ENCODE results near the gene CCDC136.
A peak's percentile ranks its signal among the peaks of the same experiment; 100 is the strongest.

The CCDC136 gene

DNA sequence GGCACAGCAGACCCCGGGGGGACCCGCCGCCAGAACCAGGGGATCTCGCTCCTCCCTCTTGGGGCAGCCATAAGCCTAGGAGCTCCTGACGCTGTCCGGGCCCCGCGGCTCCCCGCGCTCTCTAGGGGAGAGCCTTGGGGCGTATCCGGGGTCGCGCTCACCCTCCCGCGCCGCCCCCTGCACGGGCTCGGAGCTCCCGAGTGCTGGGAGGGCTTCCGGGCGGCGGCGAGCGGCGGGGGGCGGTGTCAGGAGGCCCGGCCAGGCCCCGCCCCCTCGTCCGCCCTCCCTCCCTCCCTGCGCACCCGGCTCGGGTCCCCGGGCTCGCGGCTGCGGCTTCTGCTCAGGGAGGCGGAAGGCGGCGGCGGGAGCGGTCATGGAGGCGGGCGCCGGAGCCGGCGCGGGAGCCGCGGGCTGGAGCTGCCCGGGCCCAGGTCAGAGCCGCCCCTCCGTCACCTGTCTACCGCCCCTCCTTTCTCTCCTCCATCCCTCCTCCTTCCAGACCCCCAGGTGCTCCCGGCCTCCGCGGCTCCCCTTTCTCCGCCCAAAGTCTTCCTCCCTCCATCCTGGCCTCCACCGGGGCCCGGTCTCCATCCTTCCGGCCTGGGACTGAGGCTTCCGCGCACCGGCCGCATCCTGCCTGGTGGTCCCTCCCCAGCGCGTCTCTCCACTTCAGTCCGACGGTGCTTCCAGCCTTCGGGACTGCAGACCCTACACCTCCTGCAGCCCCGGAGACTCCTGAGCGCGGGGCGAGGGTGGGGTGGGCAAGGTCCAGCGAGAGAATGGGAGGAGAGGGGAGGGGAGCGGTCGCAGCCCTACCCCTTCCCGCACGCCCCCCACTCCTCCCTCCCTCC is at the start of gene CCDC136:
Gene CCDC136 (plus strand): TSS at position 848 of the 851 bp plus-strand sequence. CDS start 444 bp downstream, outside the sequence.
- peak; percentile 92 for DNase-seq

DNA sequence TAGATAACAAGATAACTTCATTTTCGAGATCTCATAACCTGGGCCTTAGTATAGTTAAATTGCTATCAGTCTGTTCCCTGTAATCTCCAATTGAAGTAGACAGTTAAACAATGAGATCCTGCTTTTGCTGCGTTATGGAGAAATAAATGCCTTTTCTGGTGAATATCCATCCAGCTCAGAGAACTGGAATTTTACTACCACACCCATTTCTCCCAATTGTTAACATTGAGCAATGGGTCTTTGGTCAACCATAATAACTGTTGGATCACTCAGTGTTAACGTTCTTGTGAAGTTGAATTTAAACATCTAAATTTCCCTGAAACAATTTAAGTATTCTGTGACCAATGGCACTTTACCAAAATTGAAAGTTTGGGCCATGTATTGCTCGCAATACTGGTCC is 49.6 kb upstream of the CCDC136 start:
- DNase-seq = no peak

DNA sequence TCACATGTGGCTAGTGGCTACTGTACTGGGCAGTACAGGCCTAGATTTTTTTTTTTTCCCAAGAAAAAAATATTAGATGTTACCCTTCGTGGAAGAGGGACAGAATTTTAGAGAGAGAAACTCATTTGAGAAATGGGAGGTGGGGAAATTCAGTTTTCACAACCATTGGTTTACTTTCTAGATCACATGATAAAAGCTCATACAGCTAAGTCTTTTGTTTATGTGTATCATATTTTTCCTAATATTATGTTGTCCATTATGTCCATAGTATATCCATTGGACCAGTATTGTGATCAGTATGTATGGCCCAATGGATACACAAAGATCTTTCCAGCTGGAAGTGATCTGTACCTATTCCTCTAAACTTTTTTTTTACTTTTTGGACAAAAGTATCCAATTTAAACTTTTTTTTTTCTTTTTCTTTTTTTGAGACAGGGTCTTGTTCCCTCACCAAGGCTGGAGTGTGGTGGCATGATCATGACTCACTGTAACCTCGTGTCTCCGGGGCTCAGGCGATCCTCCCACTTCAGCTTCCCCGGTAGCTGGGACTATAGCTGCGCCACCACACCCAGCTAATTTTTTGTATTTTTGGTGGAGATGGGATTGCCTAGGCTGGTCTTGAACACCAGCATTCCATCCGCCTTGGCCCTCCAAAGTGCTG is 48.5 kb upstream of the CCDC136 start:
- DNase-seq = no peak

DNA sequence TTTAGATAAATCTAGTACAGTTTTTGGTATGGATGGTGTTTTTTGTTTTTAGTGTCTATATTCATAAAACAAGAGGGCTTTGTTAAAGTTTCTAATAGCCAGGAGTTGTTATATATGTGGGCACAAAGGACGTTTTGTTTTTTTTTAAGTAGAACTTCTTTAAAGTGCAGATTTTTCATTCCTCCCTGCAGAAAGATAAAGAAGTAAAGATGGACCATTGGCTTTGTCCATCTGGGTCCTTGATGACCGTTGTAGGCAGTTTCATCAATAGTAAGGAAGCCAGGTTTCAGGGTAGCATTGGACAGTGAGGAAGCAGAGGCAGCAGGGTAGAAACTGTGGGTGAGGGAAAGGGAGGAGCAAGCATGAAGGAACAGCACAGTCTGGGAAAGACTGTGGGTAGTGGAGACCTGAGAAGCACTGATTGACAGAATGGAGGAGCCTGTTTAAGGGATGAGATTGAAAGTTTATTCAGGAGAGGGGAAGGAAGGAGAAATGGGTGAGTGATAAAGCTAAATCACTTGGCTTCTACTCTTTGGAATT is 47.3 kb upstream of the CCDC136 start:
- DNase-seq = no peak

DNA sequence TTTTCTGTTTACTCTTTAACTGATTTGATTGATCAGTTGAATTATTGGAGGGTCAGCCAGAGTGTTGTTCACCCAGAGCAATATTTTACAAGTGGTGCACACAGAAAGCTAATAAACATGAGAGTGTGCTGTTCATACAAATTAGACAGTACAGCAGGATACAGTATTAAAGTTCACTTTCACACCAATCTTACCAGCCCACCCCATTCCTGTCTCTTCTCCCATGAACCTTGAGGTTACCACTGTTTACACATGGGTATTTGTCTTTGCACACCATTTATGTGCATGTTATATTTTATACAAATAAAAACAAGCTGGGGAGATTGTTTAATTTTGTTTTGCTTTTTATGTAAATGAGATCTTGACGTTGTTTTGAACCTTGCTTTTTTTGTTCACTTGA is 46.1 kb upstream of the CCDC136 start:
- no peak for DNase-seq

DNA sequence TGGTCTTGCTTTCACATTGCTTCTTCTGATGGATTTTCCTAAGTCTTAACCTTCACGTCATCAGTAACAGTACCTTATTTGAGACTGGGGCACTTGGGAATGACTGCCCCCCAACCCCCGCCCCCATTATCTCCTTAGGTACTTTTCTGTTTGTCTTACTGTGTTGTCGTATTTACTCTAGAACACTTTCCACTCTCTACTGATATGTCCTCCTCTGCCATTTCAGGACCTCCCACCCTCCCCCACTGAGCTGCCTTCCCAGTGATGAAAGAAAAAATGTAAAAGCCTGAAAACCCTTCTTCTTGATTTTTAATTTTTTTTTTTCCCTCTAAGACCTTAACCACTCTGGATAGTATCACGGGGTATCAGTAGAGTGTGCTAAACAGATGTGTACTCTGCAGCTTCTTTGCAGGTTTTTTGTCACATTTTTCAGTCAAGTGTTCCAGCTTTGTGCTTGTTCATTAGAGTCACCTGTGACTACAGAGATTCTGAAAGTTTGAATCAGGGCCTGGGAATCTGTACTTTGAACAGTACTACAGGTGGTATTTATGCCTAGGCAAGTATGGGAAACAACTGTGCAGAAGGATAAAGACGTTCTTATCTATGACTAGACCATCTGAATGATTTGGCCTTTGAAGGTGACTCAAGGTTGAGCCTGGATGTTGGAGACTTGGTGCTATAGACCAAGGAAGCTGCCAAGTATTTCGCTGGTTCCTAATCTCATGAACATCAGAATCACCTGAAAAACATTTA is 44.3 kb upstream of the CCDC136 start:
- DNase-seq = no peak

DNA sequence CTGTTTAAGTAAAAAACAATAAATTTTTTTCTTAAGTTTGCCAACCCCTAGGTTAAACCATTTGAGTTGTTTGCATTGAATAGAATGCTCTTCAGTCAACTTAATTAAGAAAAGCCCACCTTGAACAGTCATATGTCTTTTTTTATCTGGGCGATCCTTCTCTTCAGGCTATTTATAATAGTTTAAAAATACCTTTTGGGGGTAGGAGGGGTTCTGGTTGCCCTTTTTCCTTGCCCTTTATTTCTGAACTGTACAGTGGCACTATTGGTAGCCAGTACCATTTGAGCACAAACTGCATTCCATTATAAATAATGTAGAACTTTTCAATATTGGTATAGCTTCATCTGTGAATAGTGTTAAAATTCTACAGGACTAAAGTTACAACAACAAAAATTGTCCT is 39.5 kb upstream of the CCDC136 start:
- no peak for DNase-seq

DNA sequence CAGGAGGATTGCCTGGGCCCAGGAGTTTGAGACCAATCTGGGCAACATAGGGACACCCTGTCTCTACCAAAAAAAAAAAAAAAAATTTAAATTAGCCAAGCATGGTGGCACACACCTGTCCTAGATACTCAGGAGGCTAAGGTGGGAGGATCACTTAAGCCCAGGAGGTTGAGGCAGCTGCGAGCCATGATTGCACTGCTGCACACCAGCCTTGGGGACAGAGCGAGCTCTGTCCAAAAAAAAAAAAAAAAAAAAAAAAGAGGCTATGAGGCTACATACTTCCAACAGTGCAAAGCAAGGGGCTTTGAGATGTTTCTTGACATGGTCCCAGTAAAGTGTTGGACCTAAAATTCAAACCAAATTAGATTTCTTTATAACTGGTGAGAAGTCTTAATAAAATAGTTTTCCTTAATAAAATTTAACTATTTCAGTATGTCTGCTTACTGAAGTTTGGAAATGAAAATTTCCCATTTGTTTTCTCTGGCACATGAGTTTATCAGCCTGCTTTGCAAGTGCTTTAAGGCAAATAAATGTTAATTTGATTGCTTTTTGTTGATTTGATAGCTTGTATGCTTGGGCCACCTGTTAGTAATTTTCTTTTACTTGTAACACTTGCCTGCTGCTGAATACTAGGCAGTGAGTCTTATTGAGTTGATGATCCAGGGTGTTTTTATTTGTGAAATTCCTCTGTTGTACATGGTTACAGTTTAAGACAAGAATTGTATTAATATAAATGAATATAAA is 36.5 kb upstream of the CCDC136 start:
- DNase-seq = no peak

DNA sequence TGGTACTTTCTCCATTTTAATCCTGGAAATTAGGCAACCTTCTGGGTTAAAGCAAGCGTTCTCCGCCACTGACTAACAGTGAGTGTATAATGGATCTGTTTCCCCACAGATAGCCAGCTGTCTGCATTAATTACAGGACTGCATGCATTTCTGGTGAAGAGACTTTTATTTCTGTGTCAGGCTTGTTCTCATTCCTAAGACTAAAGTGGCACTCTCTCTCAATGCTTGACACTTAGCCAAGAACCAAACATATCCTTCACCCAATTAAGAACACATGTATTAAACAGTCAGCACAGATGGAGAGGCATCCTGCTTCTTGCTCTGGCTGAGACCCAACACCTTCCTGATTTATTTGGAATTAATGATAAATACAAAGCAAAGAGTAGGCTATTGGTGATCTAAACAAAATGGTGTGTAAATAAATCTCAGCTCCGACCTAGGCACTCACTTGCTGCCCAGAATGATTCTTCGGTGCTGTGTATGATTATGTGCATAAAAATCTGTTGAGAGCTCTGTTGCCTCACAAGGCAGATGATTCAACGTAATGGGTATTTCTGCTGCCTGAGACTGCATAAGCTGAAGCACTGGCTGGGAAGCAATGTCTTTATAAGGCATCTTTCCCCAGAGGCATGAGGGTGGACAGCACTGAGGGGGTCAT is 35.8 kb upstream of the CCDC136 start:
- DNase-seq = no peak

DNA sequence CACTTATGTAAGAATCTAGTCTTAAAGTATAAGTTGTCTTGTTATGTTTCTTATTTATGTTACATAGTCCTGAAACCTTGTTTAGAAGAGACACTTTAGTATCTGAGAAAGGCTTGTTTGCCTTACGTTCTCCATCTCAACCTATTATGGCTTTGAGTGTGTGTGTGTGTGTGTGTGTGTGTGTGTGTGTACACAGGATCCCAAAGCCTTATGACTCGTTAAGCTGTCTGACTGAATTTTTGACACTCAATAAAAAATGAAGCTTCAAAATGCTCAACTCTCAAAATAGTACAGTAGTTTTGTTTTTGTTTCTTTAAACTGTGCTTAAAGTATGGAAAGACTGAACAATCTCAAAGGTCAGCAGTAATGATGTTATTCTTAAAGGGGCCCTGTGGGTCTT is 34.6 kb upstream of the CCDC136 start:
- no peak for DNase-seq

DNA sequence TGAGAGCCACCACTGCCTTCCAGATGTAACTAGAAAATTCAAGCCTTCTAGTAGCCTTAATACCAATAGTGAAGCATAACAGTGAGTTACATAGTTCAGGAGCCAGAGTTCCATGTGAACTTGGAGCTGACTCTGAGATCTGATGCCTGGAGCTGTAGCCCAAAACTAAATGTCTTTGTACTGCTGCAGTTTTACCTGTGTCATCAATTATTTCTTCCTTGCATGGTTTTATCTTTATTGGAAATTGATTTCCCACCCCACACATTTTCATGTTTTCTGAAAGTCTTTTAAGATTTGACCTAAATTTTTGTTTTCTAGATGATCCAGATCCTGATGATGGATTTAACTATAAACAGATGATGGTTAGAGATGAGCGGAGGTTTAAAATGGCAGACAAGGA is 33.2 kb upstream of the CCDC136 start:
- DNase-seq = no peak

DNA sequence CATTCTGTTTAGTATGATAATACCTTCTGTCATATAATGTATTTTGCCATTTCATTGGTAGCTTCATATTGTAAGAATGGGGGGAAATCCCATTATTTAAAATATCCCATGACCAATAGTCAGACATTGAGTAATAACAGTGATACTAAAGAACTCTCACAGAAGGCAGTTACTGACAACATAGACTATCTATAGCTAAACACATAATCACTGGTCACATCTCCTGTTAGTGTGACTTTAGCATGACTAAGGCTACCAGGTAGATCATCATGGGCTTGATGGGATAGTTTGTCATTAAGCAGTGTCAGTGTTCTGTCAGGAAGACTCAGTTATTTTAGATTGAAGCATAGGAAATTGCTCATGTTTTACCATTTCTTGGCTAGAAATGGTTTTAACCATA is 32.5 kb upstream of the CCDC136 start:
- DNase-seq = no peak

DNA sequence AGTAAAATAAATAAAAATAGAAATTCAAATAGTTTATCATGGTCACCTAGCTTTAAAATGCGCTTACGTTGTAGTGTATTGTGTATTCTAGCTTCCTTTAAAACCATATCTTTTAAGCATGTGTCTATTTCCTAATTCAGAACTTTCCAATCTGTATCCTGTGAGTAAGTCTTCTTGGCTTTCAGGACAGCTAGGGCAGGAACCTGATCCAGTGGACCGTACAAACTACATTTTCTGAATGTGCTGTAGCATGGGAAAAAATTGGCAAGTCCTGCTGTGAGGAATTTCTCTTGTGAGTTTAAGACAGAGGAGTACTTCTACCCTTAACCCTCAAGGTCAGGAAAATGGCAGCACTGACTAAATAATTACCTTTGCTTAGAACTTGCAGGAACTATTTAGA is 28.2 kb upstream of the CCDC136 start:
- no peak for DNase-seq

DNA sequence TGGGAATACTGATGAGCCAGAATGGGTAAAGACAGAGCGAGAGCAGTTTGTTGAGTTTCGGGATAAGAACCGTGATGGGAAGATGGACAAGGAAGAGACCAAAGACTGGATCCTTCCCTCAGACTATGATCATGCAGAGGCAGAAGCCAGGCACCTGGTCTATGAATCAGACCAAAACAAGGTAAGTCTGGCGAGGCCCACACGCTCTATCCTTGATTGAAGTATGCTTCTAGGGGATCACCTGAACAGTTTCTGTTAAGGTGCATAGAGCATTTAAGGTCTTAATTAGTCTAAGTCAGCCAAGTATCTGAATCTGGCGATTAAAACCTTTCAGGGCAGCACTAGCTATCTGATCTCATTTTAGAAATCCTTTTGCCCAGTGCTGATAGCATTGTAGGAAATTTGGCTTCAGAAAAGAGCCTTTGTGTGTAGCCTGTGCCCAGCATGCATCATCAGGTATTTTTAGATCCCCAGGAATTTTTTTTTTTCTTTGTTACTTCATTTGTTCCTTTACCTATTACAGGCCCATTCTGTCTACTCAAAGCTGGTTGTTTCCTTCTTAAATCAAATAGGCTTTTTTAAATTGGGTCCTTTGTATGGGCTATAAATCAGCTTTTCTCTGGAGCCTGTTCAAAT is 24.2 kb upstream of the CCDC136 start:
- DNase-seq = no peak

DNA sequence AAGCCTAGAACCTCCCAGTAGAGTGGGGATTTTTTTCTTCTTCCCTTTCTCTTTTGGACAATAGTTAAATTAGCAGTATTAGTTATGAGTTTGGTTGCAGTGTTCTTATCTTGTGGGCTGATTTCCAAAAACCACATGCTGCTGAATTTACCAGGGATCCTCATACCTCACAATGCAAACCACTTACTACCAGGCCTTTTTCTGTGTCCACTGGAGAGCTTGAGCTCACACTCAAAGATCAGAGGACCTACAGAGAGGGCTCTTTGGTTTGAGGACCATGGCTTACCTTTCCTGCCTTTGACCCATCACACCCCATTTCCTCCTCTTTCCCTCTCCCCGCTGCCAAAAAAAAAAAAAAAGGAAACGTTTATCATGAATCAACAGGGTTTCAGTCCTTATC is 21.5 kb upstream of the CCDC136 start:
- no peak for DNase-seq

DNA sequence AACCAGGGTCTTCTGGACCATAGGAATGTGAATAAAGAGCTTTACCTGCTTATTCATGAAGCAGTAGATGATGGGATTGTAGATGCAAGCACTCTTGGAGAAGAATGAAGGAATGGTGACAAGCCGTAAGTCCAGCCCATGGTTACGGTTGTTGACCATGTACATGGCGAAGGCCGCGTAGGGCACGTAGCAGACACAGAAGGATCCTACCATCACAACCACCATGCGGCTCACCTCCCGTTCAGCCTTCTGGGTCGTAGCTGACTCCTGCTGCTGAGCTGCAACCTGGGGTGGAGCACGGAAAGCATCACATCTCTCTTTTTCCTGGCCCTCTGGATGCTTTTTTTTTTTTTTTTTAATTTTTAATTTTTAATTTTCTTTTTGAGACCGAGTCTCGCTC is 18.2 kb upstream of the CCDC136 start:
- DNase-seq = no peak

DNA sequence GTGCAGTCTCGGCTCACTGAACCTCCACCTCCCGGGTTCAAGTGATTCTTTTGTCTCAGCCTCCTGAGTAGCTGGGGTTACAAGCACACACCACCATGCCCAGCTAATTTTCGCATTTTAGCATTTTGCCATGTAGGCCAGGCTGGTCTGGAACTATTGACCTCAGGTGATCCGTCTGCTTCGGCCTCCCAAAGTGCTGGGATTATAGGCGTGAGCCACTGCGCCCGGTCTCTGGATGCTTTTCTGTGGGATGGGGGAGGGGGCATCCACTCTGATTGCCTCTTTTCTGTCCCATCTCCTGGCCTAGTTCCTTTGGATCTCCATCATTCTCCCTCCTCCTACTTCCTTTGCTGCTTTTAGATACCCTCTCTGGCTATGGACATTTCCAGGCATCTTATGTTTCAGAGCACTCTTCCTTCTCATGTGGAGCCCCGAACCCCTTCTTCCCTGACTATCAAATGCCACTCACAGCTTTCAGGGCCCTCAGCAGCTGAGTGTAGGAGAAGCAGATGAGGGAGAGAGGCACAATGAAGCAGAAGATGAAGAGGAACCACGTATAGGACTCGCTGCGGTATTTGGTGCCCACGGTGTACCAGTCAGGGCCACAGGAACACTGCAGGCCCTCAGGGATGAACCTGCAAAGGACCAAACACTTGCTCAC is 17.6 kb upstream of the CCDC136 start:
- no peak for DNase-seq

DNA sequence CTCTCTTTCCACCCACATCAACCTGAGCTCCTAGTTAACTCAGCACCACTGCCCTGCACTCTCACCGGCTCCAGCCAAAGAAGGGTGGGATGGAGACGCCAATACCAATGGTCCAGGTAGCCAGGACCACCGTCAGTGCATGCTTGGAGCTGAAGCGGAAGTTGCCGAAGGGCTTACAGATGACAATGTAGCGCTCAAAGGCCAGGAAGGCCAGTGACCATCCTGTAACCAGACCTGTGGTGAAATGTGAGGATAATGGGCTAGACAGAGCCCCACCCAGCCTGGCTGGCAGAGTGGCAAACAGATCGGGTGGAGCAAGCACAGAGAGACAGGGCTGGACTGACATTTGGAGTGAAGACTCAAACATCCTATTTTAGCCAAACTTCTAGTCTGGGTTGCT is 16.8 kb upstream of the CCDC136 start:
- no peak for DNase-seq

DNA sequence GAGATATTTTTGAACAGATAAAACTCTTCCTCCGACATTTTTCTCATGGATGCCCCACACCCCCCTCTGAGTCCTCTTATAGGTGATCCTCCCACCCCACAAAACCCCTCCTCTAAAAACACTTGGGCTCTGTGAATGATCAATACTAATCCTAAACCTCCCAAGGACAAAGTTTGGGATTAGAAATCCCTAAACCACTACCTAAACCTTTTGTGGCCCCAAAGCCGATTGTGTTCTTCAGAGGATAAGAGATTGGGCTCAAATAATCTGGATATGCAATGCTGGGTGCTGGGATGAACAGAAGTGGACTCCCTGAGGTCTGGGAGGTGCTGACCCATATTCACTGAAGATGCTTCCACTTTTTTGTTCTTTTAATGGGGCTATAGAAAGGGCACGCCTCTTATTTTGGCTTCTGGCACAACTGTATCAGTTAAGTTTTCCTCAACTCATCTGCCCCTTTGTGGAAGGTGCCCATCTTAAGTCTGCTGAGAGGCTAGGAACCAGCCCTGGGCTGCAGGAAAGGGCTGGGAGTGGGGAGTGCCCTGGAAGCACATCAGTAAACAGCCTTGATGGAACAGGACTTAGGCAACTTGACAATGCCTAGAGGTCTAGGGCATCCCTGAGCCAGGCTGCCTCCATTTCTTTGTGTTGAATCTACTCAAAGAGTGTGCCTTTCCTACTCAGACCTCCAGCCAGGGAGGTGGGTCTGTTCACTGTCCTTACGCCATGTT is 15.9 kb upstream of the CCDC136 start, which contains the start of gene OPN1SW:
Gene OPN1SW (minus strand): TSS at position 51 of the 731 bp plus-strand sequence. CDS start 13 bp downstream, at position 38.
- no peak for DNase-seq

Data from CD4-positive, alpha-beta T cell treated with Interleukin-17A for 4 hours (primary cell).